Stimulated activated naive CD8-positive, alpha-beta T cell treated with anti-CD3 and anti-CD28 coated beads, Interleukin-15, Interleukin-2, amounts not matched to agents 100 ng/mL and 50 ng/mL, for 24 hours (primary cell): ENCODE measurements around the gene SCAPER.
A peak's percentile ranks its signal among the peaks of the same experiment; 100 is the strongest.

ENCODE experiments used
- H3K27ac Mint-ChIP-seq: one replicate; pipeline ENCODE4 v1.8.0; 2021; ENCODE audit warnings: mild to moderate bottlenecking, mixed read lengths
- H3K27me3 Mint-ChIP-seq: one replicate; pipeline ENCODE4 v1.8.0; 2021; ENCODE audit warnings: mixed read lengths
- H3K36me3 Mint-ChIP-seq: one replicate; pipeline ENCODE4 v1.8.0; 2021; ENCODE audit warnings: low read depth, mixed read lengths
- H3K4me1 Mint-ChIP-seq: one replicate; pipeline ENCODE4 v1.8.0; 2021; ENCODE audit warnings: low read depth, mixed read lengths
- H3K4me3 Mint-ChIP-seq: one replicate; pipeline ENCODE4 v1.8.0; 2021; ENCODE audit warnings: mild to moderate bottlenecking, mixed read lengths
- H3K9me3 Mint-ChIP-seq: one replicate; pipeline ENCODE4 v1.8.0; 2021; ENCODE audit warnings: mixed read lengths

The SCAPER gene

GRCh38 chr15:76353903-76354302 lies 551.2 kb downstream of the SCAPER start:
- no peak overlapping the region for H3K27ac Mint-ChIP-seq
- peaks cover 5% of the 10 kb centered on the region for H3K27me3 Mint-ChIP-seq
- H3K36me3 Mint-ChIP-seq = peaks cover 16% of the 10 kb centered on the region
- no peaks in the 10 kb centered on the region for H3K4me1 Mint-ChIP-seq
- H3K4me3 Mint-ChIP-seq = no peak overlapping the region
- no peaks in the 10 kb centered on the region for H3K9me3 Mint-ChIP-seq

DNA sequence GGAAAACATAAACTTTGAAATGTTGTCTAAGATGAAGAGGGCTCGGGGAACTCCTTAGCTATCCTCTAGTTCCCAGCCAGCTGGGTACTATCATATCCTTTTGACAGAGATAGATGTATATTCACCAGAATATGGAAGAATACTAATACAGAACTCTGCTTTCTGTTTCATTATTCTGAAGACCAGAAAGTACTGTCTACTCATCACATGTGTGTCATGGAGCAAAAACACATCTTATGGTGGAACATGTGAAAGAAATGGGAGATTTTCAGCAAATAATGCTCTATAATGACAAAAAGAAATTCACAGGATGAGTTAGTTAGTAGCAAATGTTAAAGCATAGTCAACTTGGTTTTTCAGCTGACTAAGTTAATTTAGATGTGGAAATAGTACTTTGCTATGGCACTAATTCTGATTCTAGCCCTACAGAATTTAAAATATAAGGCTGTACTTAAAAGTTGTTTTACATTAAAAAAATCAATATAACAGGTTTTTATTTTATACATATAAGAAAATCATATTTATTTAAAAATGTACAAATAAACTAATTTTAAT lies 552.0 kb downstream of the SCAPER start:
- peaks cover 20% of the 10 kb centered on the region for H3K36me3 Mint-ChIP-seq
- H3K9me3 Mint-ChIP-seq = no peaks in the 10 kb centered on the region
- no peak overlapping the region for H3K27ac Mint-ChIP-seq
- no peak overlapping the region for H3K4me3 Mint-ChIP-seq
- H3K27me3 Mint-ChIP-seq = peaks cover 9% of the 10 kb centered on the region
- no peaks in the 10 kb centered on the region for H3K4me1 Mint-ChIP-seq

GRCh38 chr15:76349301-76350070 lies 555.7 kb downstream of the SCAPER start:
- Mint-ChIP-seq H3K4me3 (no peak overlapping the region), H3K27ac (no peak overlapping the region), H3K9me3 (no peaks in the 10 kb centered on the region), H3K36me3 (peaks cover 27% of the 10 kb centered on the region), H3K4me1 (peaks cover 12% of the 10 kb centered on the region), H3K27me3 (peaks cover 36% of the 10 kb centered on the region)

DNA sequence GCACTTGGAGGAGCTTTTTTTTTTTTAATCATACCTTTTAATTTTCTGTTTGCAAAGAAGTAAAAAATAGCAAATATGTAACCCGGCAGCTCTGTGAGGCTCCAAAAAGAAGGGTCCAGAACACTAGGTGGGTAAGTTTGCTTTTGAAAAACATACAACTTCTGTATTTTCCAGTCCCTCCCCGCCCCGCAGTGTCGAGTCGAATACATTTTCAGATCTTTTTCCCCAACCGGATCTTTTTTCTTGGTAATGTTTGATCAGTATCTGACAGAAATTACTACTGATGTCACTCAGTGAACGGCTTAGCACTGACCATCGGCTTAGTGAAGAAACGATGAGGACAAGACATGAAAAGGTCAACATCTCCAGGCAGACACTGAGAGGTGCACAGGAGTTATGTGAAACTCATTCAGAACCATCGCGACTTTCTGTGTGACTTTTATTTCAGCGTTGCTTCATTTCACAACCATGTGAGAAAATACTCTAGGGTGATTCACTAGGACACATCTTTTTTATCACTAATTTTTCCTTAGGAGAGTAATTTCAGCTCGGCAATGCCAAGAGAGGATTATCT lies 557.6 kb downstream of the SCAPER start:
- Mint-ChIP-seq H3K36me3 (peaks cover 24% of the 10 kb centered on the region), H3K4me3 (no peak overlapping the region), H3K27ac (no peak overlapping the region), H3K9me3 (no peaks in the 10 kb centered on the region), H3K4me1 (peaks cover 12% of the 10 kb centered on the region), H3K27me3 (peaks cover 53% of the 10 kb centered on the region)

GRCh38 chr15:76346669-76347481 lies 558.3 kb downstream of the SCAPER start:
- H3K27me3 Mint-ChIP-seq = peaks cover 57% of the 10 kb centered on the region
- H3K9me3 Mint-ChIP-seq = no peaks in the 10 kb centered on the region
- no peak overlapping the region for H3K27ac Mint-ChIP-seq
- H3K4me1 Mint-ChIP-seq = peaks cover 16% of the 10 kb centered on the region
- H3K4me3 Mint-ChIP-seq = peak overlapping the region; percentile 35
- peaks cover 24% of the 10 kb centered on the region for H3K36me3 Mint-ChIP-seq

GRCh38 chr15:76345880-76346668 lies 559.1 kb downstream of the SCAPER start:
- peaks cover 21% of the 10 kb centered on the region for H3K4me1 Mint-ChIP-seq
- peaks cover 22% of the 10 kb centered on the region for H3K36me3 Mint-ChIP-seq
- H3K27ac Mint-ChIP-seq = no peak overlapping the region
- no peaks in the 10 kb centered on the region for H3K9me3 Mint-ChIP-seq
- H3K4me3 Mint-ChIP-seq = peak overlapping the region; percentile 47
- H3K27me3 Mint-ChIP-seq = peaks cover 63% of the 10 kb centered on the region

GRCh38 chr15:76345583-76345879 lies 559.6 kb downstream of the SCAPER start:
- Mint-ChIP-seq H3K27me3 (peaks cover 69% of the 10 kb centered on the region), H3K4me1 (peaks cover 26% of the 10 kb centered on the region), H3K9me3 (no peaks in the 10 kb centered on the region), H3K36me3 (peaks cover 21% of the 10 kb centered on the region), H3K27ac (no peak overlapping the region), H3K4me3 (peak overlapping the region; percentile 47)

DNA sequence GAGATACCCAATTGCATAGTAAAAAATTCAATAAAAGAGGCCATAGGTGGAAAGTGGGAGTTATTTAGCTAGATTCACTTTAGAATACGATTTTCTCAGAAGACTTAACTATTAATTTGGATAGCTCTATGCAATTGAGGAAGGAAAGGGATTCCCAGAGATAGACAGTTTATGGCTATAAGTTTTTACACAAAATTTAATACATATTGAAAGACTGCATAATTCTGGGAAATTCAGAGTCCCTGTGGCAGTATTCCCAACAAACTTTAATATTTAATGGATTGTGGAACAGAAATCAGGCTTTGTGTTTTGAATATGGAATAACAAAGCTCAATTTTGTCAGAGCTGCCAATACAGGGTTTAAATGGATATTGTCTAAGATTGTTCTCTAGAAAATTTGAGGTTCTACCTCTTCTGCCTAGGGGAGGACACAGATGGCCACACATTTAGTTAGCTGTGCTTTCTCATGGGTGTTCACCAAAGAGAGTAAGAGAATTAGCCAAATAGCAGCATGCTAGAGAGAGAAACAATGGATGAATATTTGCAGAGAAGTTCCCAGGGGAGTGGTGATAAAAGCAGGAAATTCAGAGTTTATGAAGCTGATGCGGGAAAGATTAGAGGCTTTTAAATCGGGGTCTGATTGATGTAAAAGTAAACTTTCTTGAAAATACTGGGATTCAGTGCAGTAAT lies 560.1 kb downstream of the SCAPER start:
- Mint-ChIP-seq H3K36me3 (peaks cover 18% of the 10 kb centered on the region), H3K27ac (no peak overlapping the region), H3K4me1 (peaks cover 31% of the 10 kb centered on the region), H3K4me3 (peak overlapping the region; percentile 47), H3K27me3 (peaks cover 73% of the 10 kb centered on the region), H3K9me3 (no peaks in the 10 kb centered on the region)

GRCh38 chr15:76343313-76343996 lies 561.7 kb downstream of the SCAPER start:
- H3K4me3 Mint-ChIP-seq = no peak overlapping the region
- H3K27ac Mint-ChIP-seq = no peak overlapping the region
- no peaks in the 10 kb centered on the region for H3K9me3 Mint-ChIP-seq
- H3K4me1 Mint-ChIP-seq = peaks cover 45% of the 10 kb centered on the region
- H3K36me3 Mint-ChIP-seq = peaks cover 15% of the 10 kb centered on the region
- H3K27me3 Mint-ChIP-seq = peaks cover 84% of the 10 kb centered on the region

GRCh38 chr15:76342382-76343201 lies 562.5 kb downstream of the SCAPER start:
- H3K27me3 Mint-ChIP-seq = peaks cover 78% of the 10 kb centered on the region
- peaks cover 7% of the 10 kb centered on the region for H3K36me3 Mint-ChIP-seq
- H3K4me3 Mint-ChIP-seq = peak overlapping the region; percentile 59
- peaks cover 46% of the 10 kb centered on the region for H3K4me1 Mint-ChIP-seq
- no peak overlapping the region for H3K27ac Mint-ChIP-seq
- H3K9me3 Mint-ChIP-seq = no peaks in the 10 kb centered on the region

DNA sequence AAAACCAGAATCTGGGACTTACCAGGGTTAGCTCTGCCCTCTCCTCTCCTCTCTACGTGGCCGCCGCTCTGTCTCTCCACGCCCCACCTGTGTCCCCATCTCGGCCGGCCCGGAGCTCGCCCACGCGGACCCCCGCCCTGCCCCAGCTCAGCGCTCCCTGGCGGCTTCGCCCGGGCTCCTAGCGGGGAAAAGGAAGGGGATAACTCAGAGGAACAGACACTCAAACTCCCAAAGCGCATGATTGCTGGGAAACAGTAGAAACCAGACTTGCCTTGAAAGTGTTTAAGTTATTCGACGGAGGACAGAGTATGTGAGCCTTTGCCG lies 563.1 kb downstream of the SCAPER start:
- peaks cover 6% of the 10 kb centered on the region for H3K36me3 Mint-ChIP-seq
- H3K4me1 Mint-ChIP-seq = peaks cover 50% of the 10 kb centered on the region
- peaks cover 81% of the 10 kb centered on the region for H3K27me3 Mint-ChIP-seq
- H3K27ac Mint-ChIP-seq = no peak overlapping the region
- peak overlapping the region; percentile 59 for H3K4me3 Mint-ChIP-seq
- no peaks in the 10 kb centered on the region for H3K9me3 Mint-ChIP-seq

DNA sequence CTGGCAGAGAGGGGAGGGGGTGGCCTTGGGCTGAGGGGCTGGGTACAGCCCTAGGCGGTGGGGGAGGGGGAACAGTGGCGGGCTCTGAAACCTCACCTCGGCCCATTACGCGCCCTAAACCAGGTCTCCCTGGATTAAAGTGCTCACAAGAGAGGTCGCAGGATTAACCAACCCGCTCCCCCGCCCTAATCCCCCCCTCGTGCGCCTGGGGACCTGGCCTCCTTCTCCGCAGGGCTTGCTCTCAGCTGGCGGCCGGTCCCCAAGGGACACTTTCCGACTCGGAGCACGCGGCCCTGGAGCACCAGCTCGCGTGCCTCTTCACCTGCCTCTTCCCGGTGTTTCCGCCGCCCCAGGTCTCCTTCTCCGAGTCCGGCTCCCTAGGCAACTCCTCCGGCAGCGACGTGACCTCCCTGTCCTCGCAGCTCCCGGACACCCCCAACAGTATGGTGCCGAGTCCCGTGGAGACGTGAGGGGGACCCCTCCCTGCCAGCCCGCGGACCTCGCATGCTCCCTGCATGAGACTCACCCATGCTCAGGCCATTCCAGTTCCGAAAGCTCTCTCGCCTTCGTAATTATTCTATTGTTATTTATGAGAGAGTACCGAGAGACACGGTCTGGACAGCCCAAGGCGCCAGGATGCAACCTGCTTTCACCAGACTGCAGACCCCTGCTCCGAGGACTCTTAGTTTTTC lies 563.6 kb downstream of the SCAPER start:
- H3K9me3 Mint-ChIP-seq = no peaks in the 10 kb centered on the region
- H3K27ac Mint-ChIP-seq = no peak overlapping the region
- peaks cover 83% of the 10 kb centered on the region for H3K27me3 Mint-ChIP-seq
- peaks cover 52% of the 10 kb centered on the region for H3K4me1 Mint-ChIP-seq
- peaks cover 6% of the 10 kb centered on the region for H3K36me3 Mint-ChIP-seq
- peak overlapping the region; percentile 59 for H3K4me3 Mint-ChIP-seq
